Measurements from ENCODE around the gene PHAF1. TPM values are rescaled to one million over a fixed set of nuclear protein-coding genes. Genes with fewer than 3 reads are reported as not detected.

The PHAF1 gene
- total and polyA plus RNA-seq, 2 of the 13 experiments (the other 11 are each of a cell fraction or from before 2014, with no cell fraction given) = 48.3 to 174 TPM

- TF ChIP-seq ZNF281 (CRISPR knock-in tag; IDR thresholded peaks at IDR 0.05; ENCODE audit: borderline replicate concordance) = no peak
- TF ChIP-seq DPF2 (CRISPR knock-in tag; IDR thresholded peaks at IDR 0.05; ENCODE audit: borderline replicate concordance, low read depth) = 0 out of 2 replicates have a peak, but pooled peaks have one; percentile 57
- peak; percentile 80; the same call in 1 of the 2 replicates for TF ChIP-seq EEA1 (CRISPR knock-in tag; IDR thresholded peaks at IDR 0.05; ENCODE audit: borderline replicate concordance)
- TF ChIP-seq MEIS1 (CRISPR knock-in tag; IDR thresholded peaks at IDR 0.05; ENCODE audit: borderline replicate concordance) = peak; percentile 94
- no peak for TF ChIP-seq HOXD1 (CRISPR knock-in tag; IDR thresholded peaks at IDR 0.05)
- no peak for TF ChIP-seq ELK4 (CRISPR knock-in tag; IDR thresholded peaks at IDR 0.05; ENCODE audit: borderline replicate concordance)
- peak; percentile 82 for TF ChIP-seq SKI (IDR thresholded peaks at IDR 0.05; ENCODE audit: partially characterized antibody)
- 0 out of 2 replicates have a peak, but pooled peaks have one; percentile 79 for TF ChIP-seq ZNF33A (CRISPR knock-in tag; IDR thresholded peaks at IDR 0.05; ENCODE audit: borderline replicate concordance)
- TF ChIP-seq ZNF543 (CRISPR knock-in tag; IDR thresholded peaks at IDR 0.05) = peak; percentile 85; the same call in 1 of the 2 replicates
- peak; percentile 90 for TF ChIP-seq IKZF4 (CRISPR knock-in tag; IDR thresholded peaks at IDR 0.05; ENCODE audit: borderline replicate concordance, low read depth, not compliant biosample characterization)
- TF ChIP-seq RBAK (CRISPR knock-in tag; IDR thresholded peaks at IDR 0.05) = peak; percentile 66; the same call in 1 of the 2 replicates
- peak; percentile 83; the same call in 1 of the 2 replicates for TF ChIP-seq ZNF768 (CRISPR knock-in tag; IDR thresholded peaks at IDR 0.05)
- TF ChIP-seq HOXA7 (CRISPR knock-in tag; IDR thresholded peaks at IDR 0.05) = peak; percentile 84
- TF ChIP-seq CREM (IDR thresholded peaks at IDR 0.05) = no peak
- TF ChIP-seq CREM (CRISPR knock-in tag; IDR thresholded peaks at IDR 0.05) = no peak
- TF ChIP-seq NFYB (CRISPR knock-in tag; IDR thresholded peaks at IDR 0.05) = peak; percentile 75
- peak; percentile 94 for TF ChIP-seq ZNF331 (CRISPR knock-in tag; IDR thresholded peaks at IDR 0.05)
- peak; percentile 65; the same call in 1 of the 2 replicates for TF ChIP-seq KLF13 (CRISPR knock-in tag; IDR thresholded peaks at IDR 0.05)
- TF ChIP-seq ZNF251 (CRISPR knock-in tag; IDR thresholded peaks at IDR 0.05) = no peak; the same call in 1 of the 2 replicates
- peak; percentile 74; the same call in 1 of the 2 replicates for TF ChIP-seq GMEB2 (CRISPR knock-in tag; IDR thresholded peaks at IDR 0.05; ENCODE audit: low read depth)
- peak; percentile 99 for TF ChIP-seq NRL (CRISPR knock-in tag; IDR thresholded peaks at IDR 0.05; ENCODE audit: borderline replicate concordance)
- no peak for TF ChIP-seq ZBTB46 (CRISPR knock-in tag; IDR thresholded peaks at IDR 0.05; ENCODE audit: borderline replicate concordance)
These were observed 64.3 kb downstream of the PHAF1 start (continued) for GRCh38 chr16:67173808-67174705.

All from HepG2 (cell line).